Trophoblast cell (in vitro differentiated cells and primary cell): ENCODE results near the gene HKDC1.
"Not testable (repeated sequence)": the region's sequence is repeated elsewhere in the genome, so short reads cannot be mapped to it uniquely, and the experiment has no call there.

Experiments used
- DNase-seq, 2 donors: peaks; one replicate each; pipeline ENCODE4 v3.0.0-alpha.2; 2016
- H2AFZ ChIP-seq: 2 replicates; pipeline ENCODE4 v1.6.1; 2013; ENCODE audit warnings: low read length, moderate library complexity, mild to moderate bottlenecking; ENCODE audit not compliant: insufficient read depth, poor library complexity
- H2AK5ac ChIP-seq: 2 replicates; pipeline ENCODE4 v1.6.1; 2013; ENCODE audit warnings: mild to moderate bottlenecking, low read length
- H2BK120ac ChIP-seq: 2 replicates; pipeline ENCODE4 v1.6.1; 2013; ENCODE audit warnings: low read length, mild to moderate bottlenecking, moderate library complexity; ENCODE audit not compliant: insufficient read depth, poor library complexity
- H2BK12ac ChIP-seq: 2 replicates; pipeline ENCODE4 v1.6.1; 2013; ENCODE audit warnings: mild to moderate bottlenecking, low read length, moderate library complexity
- H2BK5ac ChIP-seq: 2 replicates; pipeline ENCODE4 v1.6.1; 2013; ENCODE audit warnings: low read length, low read depth, moderate library complexity, mild to moderate bottlenecking; ENCODE audit not compliant: poor library complexity
- H3K14ac ChIP-seq: 2 replicates; pipeline ENCODE4 v1.6.1; 2013; ENCODE audit warnings: mild to moderate bottlenecking, low read length
- H3K18ac ChIP-seq: 2 replicates; pipeline ENCODE4 v1.6.1; 2013; ENCODE audit warnings: mild to moderate bottlenecking, low read length
- H3K23ac ChIP-seq: 2 replicates; pipeline ENCODE4 v1.6.1; 2013; ENCODE audit warnings: low read length
- H3K27ac ChIP-seq: 2 replicates; pipeline ENCODE4 v1.5.1; 2013; ENCODE audit warnings: low read depth, mild to moderate bottlenecking, inconsistent platforms, low read length, moderate library complexity
- H3K27me3 ChIP-seq: 2 replicates; pipeline ENCODE4 v1.6.1; 2013; ENCODE audit warnings: inconsistent platforms, mild to moderate bottlenecking, low read length, moderate library complexity; ENCODE audit not compliant: insufficient read depth
- H3K36me3 ChIP-seq, 2 experiments: 1 replicate in 1 of 2; 2 replicates in 1 of 2; pipeline ENCODE4 v1.6.1; 2013; ENCODE audit warnings: low read length in 2 of 2, mild to moderate bottlenecking in 2 of 2, moderate library complexity in 1 of 2; ENCODE audit not compliant: insufficient read depth in 2 of 2, control insufficient read depth in 1 of 2
- H3K4ac ChIP-seq: 2 replicates; pipeline ENCODE4 v1.6.1; 2013; ENCODE audit warnings: low read depth, mild to moderate bottlenecking, low read length, moderate library complexity
- H3K4me1 ChIP-seq, 2 experiments: 1 replicate in 1 of 2; 2 replicates in 1 of 2; pipeline ENCODE4 v1.6.1; 2013; ENCODE audit warnings: low read length in 2 of 2, mild to moderate bottlenecking in 2 of 2, moderate library complexity in 1 of 2; ENCODE audit not compliant: insufficient read depth in 2 of 2, control insufficient read depth in 1 of 2
- H3K4me2 ChIP-seq: 2 replicates; pipeline ENCODE4 v1.6.1; 2013; ENCODE audit warnings: inconsistent platforms, mild to moderate bottlenecking, low read length, moderate library complexity
- H3K4me3 ChIP-seq: 2 replicates; pipeline ENCODE4 v1.5.1; 2013; ENCODE audit warnings: mild to moderate bottlenecking, low read depth, low read length, inconsistent platforms
- H3K79me1 ChIP-seq: one replicate; pipeline ENCODE4 v1.6.1; 2013; ENCODE audit warnings: low read length
- H3K79me2 ChIP-seq: 2 replicates; pipeline ENCODE4 v1.6.1; 2013; ENCODE audit warnings: low read length, mild to moderate bottlenecking; ENCODE audit not compliant: control insufficient read depth, insufficient read depth, poor library complexity
- H3K9ac ChIP-seq: 2 replicates; pipeline ENCODE4 v1.6.1; 2013; ENCODE audit warnings: mild to moderate bottlenecking, low read length
- H3K9me3 ChIP-seq: 2 replicates; pipeline ENCODE4 v1.6.1; 2013; ENCODE audit warnings: low read depth, mild to moderate bottlenecking, control low read depth, inconsistent platforms, low read length; ENCODE audit not compliant: insufficient read depth
- H4K12ac ChIP-seq: 2 replicates; pipeline ENCODE4 v1.6.1; 2013; ENCODE audit warnings: low read depth, mild to moderate bottlenecking, low read length, moderate library complexity
- H4K8ac ChIP-seq: 2 replicates; pipeline ENCODE4 v1.6.1; 2013; ENCODE audit warnings: low read depth, mild to moderate bottlenecking, low read length, moderate library complexity
- H4K91ac ChIP-seq: one replicate; pipeline ENCODE4 v1.6.1; 2013; ENCODE audit warnings: low read depth, mild to moderate bottlenecking, low read length, moderate library complexity
- WGBS: extraction: QIAGEN DNeasy Blood & Tissue Kit; methylation state at CpG from one replicate; pipeline ENCODE4 v1.1.7; 2013; ENCODE audit warnings: missing lambda C conversion rate; ENCODE audit not compliant: insufficient read length, insufficient coverage; ENCODE audit errors: extremely low coverage; 5-methylcytosine and 5-hydroxymethylcytosine counted together

The HKDC1 gene

DNA sequence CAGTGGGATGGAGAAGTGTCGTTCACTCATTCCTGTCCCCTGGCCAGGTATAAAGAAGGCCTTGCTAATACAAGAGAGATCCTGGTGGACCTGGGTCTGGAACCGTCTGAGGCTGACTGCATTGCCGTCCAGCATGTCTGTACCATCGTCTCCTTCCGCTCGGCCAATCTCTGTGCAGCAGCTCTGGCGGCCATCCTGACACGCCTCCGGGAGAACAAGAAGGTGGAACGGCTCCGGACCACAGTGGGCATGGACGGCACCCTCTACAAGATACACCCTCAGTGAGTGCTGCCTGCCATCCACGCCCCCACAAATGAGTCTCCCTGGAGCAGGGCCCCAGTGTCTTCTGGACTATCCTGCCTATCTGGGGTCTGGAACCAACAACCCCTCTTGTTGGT is 27.2 kb downstream of the HKDC1 start:
- H2BK5ac ChIP-seq = no peak overlapping the region
- no CpG with 5 or more reads among the region's 13 CpGs for WGBS
- no peak overlapping the region for H2BK12ac ChIP-seq

DNA sequence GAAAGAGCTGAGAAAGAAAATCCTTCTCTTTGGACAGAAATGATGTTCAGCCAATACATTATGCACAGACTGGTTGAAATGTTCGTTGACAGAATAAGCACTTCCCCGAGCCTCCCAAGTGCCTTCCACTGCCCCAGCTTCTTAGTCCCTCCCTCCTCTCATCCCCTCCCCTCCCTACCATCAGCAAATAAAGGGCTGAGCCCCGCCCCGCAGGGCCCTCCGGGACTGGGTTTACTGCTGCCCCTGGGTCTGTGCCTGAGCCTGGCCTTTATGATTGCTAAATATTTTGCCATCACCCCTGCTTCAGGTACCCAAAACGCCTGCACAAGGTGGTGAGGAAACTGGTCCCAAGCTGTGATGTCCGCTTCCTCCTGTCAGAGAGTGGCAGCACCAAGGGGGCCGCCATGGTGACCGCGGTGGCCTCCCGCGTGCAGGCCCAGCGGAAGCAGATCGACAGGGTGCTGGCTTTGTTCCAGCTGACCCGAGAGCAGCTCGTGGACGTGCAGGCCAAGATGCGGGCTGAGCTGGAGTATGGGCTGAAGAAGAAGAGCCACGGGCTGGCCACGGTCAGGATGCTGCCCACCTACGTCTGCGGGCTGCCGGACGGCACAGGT is 28.1 kb downstream of the HKDC1 start:
- Histone ChIP-seq H4K8ac (no peak overlapping the region), H3K18ac (no peak overlapping the region), H2BK120ac (no peak overlapping the region), H3K4me3 (no peak overlapping the region), H3K27me3 (no peaks in the 10 kb centered on the region), H3K4me1 (no peaks in the 10 kb centered on the region), H4K91ac (no peak overlapping the region), H3K9me3 (no peaks in the 10 kb centered on the region), H3K36me3 (no peaks in the 10 kb centered on the region), H3K9ac (no peak overlapping the region), H2BK5ac (no peak overlapping the region), H2AK5ac (no peak overlapping the region), H3K79me1 (no peaks in the 10 kb centered on the region), H2BK12ac (no peak overlapping the region), H4K12ac (no peak overlapping the region), H3K23ac (no peak overlapping the region), H3K4me2 (no peak overlapping the region), H3K27ac (no peak overlapping the region), H2AFZ (no peak overlapping the region), H3K4ac (no peak overlapping the region), H3K14ac (no peak overlapping the region), H3K79me2 (no peaks in the 10 kb centered on the region)
- WGBS = no CpG with 5 or more reads among the region's 24 CpGs
- DNase-seq = no peak

More for the DNA sequence above, 27.2 kb downstream of the HKDC1 start:
- no peaks in the 10 kb centered on the region for H3K4me1 ChIP-seq
- H3K4ac ChIP-seq = no peak overlapping the region
- H3K4me2 ChIP-seq = no peak overlapping the region
- no peak overlapping the region for H4K91ac ChIP-seq
- no peaks in the 10 kb centered on the region for H3K79me2 ChIP-seq
- H3K36me3 ChIP-seq = no peaks in the 10 kb centered on the region
- no peaks in the 10 kb centered on the region for H3K79me1 ChIP-seq
- no peak overlapping the region for H3K4me3 ChIP-seq
- no peak overlapping the region for H3K14ac ChIP-seq
- no peak overlapping the region for H3K27ac ChIP-seq
- no peak overlapping the region for H3K18ac ChIP-seq
- no peaks in the 10 kb centered on the region for H3K27me3 ChIP-seq
- no peak overlapping the region for H2BK120ac ChIP-seq
- no peak for DNase-seq
- H3K9me3 ChIP-seq = no peaks in the 10 kb centered on the region
- H4K8ac ChIP-seq = no peak overlapping the region
- H2AFZ ChIP-seq = no peak overlapping the region
- H3K23ac ChIP-seq = no peak overlapping the region
- no peak overlapping the region for H4K12ac ChIP-seq
- H2AK5ac ChIP-seq = no peak overlapping the region
- H3K9ac ChIP-seq = no peak overlapping the region

DNA sequence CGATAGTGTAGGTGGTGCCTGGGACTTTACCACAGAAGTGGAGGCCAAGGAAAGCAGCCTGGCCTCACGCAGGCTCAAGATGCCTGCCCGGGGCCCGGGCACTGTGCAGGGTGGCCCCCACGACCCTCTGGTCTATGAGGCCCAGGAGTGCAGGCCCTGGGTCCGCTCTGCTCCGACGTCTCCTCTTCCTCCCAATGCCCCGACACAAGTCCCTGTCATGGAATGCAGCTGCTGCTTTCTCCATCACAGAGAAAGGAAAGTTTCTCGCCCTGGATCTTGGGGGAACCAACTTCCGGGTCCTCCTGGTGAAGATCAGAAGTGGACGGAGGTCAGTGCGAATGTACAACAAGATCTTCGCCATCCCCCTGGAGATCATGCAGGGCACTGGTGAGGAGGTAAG is 29.9 kb downstream of the HKDC1 start:
- Histone ChIP-seq H3K4me2 (no peak overlapping the region), H2AK5ac (no peak overlapping the region), H3K36me3 (no peaks in the 10 kb centered on the region), H4K12ac (no peak overlapping the region), H3K27me3 (no peaks in the 10 kb centered on the region), H3K4me3 (no peak overlapping the region), H3K18ac (no peak overlapping the region), H2BK5ac (no peak overlapping the region), H3K79me2 (no peaks in the 10 kb centered on the region), H4K91ac (no peak overlapping the region), H3K4me1 (no peaks in the 10 kb centered on the region), H2BK120ac (no peak overlapping the region), H3K23ac (no peak overlapping the region), H3K79me1 (no peaks in the 10 kb centered on the region), H3K9ac (no peak overlapping the region), H3K14ac (no peak overlapping the region), H2BK12ac (no peak overlapping the region), H4K8ac (no peak overlapping the region), H3K4ac (no peak overlapping the region), H2AFZ (no peak overlapping the region), H3K9me3 (no peaks in the 10 kb centered on the region), H3K27ac (no peak overlapping the region)
- no peak for DNase-seq
- WGBS = no CpG with 5 or more reads among the region's 14 CpGs

DNA sequence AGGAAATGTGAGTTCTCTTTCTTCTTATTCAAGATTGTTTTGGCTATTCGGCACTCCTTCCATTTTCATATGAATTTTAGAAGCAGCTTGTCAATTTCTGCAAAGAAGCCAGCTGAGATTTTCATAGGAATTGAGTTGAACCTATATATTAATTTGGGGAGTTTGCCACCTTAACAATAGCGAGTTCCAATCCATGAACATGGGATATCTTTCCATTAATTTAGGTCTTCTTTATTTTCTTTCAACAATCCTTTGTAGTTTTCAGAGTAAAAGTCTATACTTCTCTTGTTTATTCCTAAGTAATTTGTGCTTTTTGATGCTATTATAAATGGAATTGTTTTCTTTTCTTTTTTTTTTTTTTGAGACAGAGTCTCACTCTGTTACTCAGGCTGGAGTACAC is 31.3 kb downstream of the HKDC1 start:
- not testable (repeated sequence) for H3K4me3 ChIP-seq

More for the DNA sequence above, 31.3 kb downstream of the HKDC1 start:
- H3K23ac ChIP-seq, H4K91ac ChIP-seq, H2AFZ ChIP-seq, H3K36me3 ChIP-seq, H3K18ac ChIP-seq, H3K27me3 ChIP-seq, H3K4ac ChIP-seq, H3K79me2 ChIP-seq, H3K9ac ChIP-seq, H3K79me1 ChIP-seq, H3K4me1 ChIP-seq, H4K12ac ChIP-seq, H2BK5ac ChIP-seq, H4K8ac ChIP-seq, H2AK5ac ChIP-seq, H3K14ac ChIP-seq, DNase-seq, H3K4me2 ChIP-seq, H3K27ac ChIP-seq, H2BK12ac ChIP-seq, H2BK120ac ChIP-seq, H3K9me3 ChIP-seq: not testable (repeated sequence)
- WGBS = no CpG with 5 or more reads among the region's 2 CpGs
